ENCODE results near the gene CREB5.

Gene CREB5

GRCh38 chr7:28405662-28406061 is 6.7 kb upstream of the CREB5 start:
- Histone ChIP-seq H3K4me2 (ENCODE audit: low read length) (no peak overlapping the region), H3K27me3 (ENCODE audit: control insufficient read depth, insufficient read depth, low read length) (no peaks in the 10 kb centered on the region), H3K36me3 (ENCODE audit: control insufficient read depth, insufficient read depth, low read length) (no peaks in the 10 kb centered on the region), H3K9me3 (ENCODE audit: control insufficient read depth, low read length) (no peaks in the 10 kb centered on the region), H2AFZ (no peak overlapping the region), H3K27ac (no peak overlapping the region), H3K4me1 (no peaks in the 10 kb centered on the region), H3K79me2 (no peaks in the 10 kb centered on the region), H3K9ac (no peak overlapping the region), H3K4me3 (ENCODE audit: low read depth, low read length) (no peak overlapping the region)
- TF ChIP-seq, protein P1, sequence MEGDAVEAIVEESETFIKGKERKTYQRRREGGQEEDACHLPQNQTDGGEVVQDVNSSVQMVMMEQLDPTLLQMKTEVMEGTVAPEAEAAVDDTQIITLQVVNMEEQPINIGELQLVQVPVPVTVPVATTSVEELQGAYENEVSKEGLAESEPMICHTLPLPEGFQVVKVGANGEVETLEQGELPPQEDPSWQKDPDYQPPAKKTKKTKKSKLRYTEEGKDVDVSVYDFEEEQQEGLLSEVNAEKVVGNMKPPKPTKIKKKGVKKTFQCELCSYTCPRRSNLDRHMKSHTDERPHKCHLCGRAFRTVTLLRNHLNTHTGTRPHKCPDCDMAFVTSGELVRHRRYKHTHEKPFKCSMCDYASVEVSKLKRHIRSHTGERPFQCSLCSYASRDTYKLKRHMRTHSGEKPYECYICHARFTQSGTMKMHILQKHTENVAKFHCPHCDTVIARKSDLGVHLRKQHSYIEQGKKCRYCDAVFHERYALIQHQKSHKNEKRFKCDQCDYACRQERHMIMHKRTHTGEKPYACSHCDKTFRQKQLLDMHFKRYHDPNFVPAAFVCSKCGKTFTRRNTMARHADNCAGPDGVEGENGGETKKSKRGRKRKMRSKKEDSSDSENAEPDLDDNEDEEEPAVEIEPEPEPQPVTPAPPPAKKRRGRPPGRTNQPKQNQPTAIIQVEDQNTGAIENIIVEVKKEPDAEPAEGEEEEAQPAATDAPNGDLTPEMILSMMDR (IDR thresholded peaks at IDR 0.05) = no peak

DNA sequence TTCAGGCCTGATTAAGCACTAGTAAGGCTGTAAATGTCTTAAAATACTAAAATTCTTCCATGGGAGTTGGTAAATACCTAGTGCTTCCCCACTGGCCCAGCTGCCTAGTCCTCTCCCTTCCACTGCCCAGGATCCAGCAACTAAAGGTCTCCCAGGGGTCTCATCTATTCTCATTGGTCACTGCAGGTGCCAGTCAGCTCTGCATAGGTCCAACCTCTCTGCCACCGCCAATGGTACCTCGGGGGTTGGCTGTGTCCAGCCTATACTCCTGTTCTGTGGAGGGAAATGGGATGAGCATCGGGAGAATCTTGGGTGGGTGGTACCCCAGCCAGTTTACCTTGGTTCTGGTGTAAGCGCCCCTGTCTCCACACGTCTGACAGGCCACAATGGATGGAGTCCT is 6.1 kb upstream of the CREB5 start:
- Histone ChIP-seq H3K4me1 (no peaks in the 10 kb centered on the region), H3K9ac (no peak overlapping the region), H3K9me3 (ENCODE audit: control insufficient read depth, low read length) (no peaks in the 10 kb centered on the region), H2AFZ (no peak overlapping the region), H3K27me3 (ENCODE audit: control insufficient read depth, insufficient read depth, low read length) (no peaks in the 10 kb centered on the region), H3K4me2 (ENCODE audit: low read length) (no peak overlapping the region), H3K36me3 (ENCODE audit: control insufficient read depth, insufficient read depth, low read length) (no peaks in the 10 kb centered on the region), H3K79me2 (no peaks in the 10 kb centered on the region), H3K27ac (no peak overlapping the region), H3K4me3 (ENCODE audit: low read depth, low read length) (no peak overlapping the region)
- TF ChIP-seq, protein P1 (IDR thresholded peaks at IDR 0.05) = no peak

- Histone ChIP-seq H3K4me3 (ENCODE audit: low read depth, low read length) (no peak overlapping the region), H3K27me3 (ENCODE audit: control insufficient read depth, insufficient read depth, low read length) (no peaks in the 10 kb centered on the region), H2AFZ (no peak overlapping the region), H3K9ac (no peak overlapping the region), H3K4me2 (ENCODE audit: low read length) (no peak overlapping the region), H3K27ac (no peak overlapping the region), H3K9me3 (ENCODE audit: control insufficient read depth, low read length) (no peaks in the 10 kb centered on the region), H3K4me1 (no peaks in the 10 kb centered on the region), H3K79me2 (no peaks in the 10 kb centered on the region), H3K36me3 (ENCODE audit: control insufficient read depth, insufficient read depth, low read length) (no peaks in the 10 kb centered on the region)
- TF ChIP-seq, protein P1 (IDR thresholded peaks at IDR 0.05) = no peak
Observed at GRCh38 chr7:28407651-28408050, 4.7 kb upstream of the CREB5 start.

DNA sequence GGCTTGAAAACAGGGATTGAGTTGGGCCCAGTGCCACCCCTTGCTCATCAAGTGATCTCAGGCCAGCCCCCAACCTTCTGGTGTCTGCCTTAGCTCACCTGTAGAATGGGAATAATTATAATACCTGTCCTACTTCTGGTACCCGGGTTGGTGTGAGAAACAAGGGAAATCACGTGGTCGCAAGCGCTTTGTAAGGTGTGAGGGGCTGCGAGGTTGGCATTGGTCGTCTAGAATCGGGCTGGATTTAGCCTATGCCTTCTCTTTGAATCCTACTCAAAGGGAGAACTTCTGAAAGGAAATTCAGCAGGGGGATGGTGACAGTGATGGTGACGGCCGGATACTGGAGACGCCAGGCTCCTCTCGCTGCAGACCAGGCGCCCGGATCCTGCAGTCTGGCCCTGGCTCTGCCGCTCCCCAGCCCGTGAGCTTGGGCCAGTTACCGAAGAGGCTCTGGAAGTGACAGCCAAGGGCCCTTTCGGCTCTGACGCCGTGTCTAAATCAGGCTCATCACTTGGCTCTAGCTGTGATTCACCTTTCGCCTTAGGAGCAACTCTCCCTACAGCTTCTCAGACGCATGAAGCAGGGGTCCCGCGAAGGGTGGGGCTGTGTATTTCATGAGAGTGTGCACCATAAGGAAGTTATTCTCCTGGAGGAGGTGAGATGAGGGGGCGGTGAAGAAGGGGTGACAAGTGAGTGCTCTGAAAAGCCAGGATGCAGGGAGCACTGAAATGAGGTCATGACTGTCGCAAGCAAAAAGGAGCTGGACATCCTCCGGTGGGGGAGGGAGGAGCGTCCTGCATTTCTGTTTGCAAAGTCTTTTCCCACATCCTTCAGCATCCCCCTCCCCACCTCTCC is 4.0 kb upstream of the CREB5 start:
- no peaks in the 10 kb centered on the region for H3K36me3 ChIP-seq (ENCODE audit: control insufficient read depth, insufficient read depth, low read length)
- H3K4me3 ChIP-seq (ENCODE audit: low read depth, low read length) = no peak overlapping the region
- H2AFZ ChIP-seq = peak overlapping the region; percentile 34
- H3K4me2 ChIP-seq (ENCODE audit: low read length) = peak overlapping the region; percentile 60
- H3K9me3 ChIP-seq (ENCODE audit: control insufficient read depth, low read length) = no peaks in the 10 kb centered on the region
- no peaks in the 10 kb centered on the region for H3K4me1 ChIP-seq
- H3K9ac ChIP-seq = no peak overlapping the region
- no peaks in the 10 kb centered on the region for H3K27me3 ChIP-seq (ENCODE audit: control insufficient read depth, insufficient read depth, low read length)
- H3K79me2 ChIP-seq = no peaks in the 10 kb centered on the region
- TF ChIP-seq, protein P1 (IDR thresholded peaks at IDR 0.05) = no peak
- no peak overlapping the region for H3K27ac ChIP-seq
